Stimulated activated naive CD8-positive, alpha-beta T cell treated with anti-CD3 and anti-CD28 coated beads, Interleukin-15, Interleukin-2, amounts not matched to agents 100 U/mL and 50 U/mL, for 24 hours (primary cell): ENCODE results near the gene MOCOS.
"Not testable (repeated sequence)": the region's sequence is repeated elsewhere in the genome, so short reads cannot be mapped to it uniquely, and the experiment has no call there.

ENCODE experiments used
- ATAC-seq: fragments of 150-1000 bp; cut with Tn5 transposase; one replicate; pipeline ENCODE4 v1.10.0; 2021
- DNase-seq: peaks from one replicate; pipeline ENCODE4 v3.0.0; 2021

MOCOS gene

DNA sequence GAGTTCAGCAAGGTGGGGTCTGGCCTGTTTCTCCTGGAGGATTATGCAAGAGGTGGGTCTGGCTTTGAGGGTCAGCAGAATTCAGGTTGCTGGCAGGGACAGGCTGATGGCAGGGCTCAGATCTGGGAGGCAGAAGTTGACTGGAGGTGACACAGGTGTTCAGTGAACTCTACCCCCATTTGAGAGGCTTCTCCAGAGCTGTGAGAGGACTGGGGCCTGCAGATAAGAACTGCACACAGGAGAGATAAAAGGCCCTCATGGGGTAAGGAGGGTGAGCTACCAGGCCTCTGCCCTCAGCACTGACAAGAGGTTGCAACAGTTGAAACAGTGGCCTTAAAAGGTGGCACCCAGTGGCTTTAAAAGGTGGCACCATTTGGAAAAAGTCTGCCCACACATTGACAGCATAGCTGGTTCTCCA is 13.1 kb downstream of the MOCOS start:
- DNase-seq (no peak), ATAC-seq (no peak)

GRCh38 chr18:36201765-36202164 is 14.5 kb downstream of the MOCOS start:
- DNase-seq (no peak), ATAC-seq (no peak)

GRCh38 chr18:36203360-36203895 is 16.1 kb downstream of the MOCOS start:
- ATAC-seq (no peak), DNase-seq (no peak)

- ATAC-seq (no peak), DNase-seq (no peak)
Observed at GRCh38 chr18:36205166-36205565, 17.9 kb downstream of the MOCOS start.

- ATAC-seq: no peak
- no peak for DNase-seq
Observed at GRCh38 chr18:36207303-36207702, 20.0 kb downstream of the MOCOS start.

GRCh38 chr18:36207969-36208368 is 20.7 kb downstream of the MOCOS start:
- ATAC-seq, DNase-seq: not testable (repeated sequence)

DNA sequence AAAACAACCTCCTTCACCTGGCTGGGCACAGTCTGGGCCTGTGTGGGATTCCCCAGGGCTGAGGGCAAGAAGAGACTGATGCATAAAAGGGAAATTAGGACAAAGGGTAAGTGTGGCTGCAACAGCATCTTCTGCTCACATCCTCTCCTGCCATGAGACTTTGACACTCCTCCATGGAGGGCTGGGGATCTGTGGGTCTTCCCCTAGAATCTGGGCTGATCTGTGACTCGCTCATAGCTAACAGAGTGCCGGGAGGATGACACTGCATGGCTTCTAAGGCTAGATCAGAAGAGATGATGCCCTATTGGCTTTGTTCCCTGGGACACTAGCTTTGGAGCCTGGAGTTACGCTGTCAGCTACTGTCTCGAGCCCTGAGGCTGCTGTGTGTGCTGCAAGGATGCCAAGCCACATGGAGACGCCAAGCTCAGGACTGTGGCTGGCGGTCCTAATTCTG is 24.3 kb downstream of the MOCOS start:
- no peak for DNase-seq
- no peak for ATAC-seq

GRCh38 chr18:36212301-36213171 is 25.2 kb downstream of the MOCOS start:
- DNase-seq: no peak
- no peak for ATAC-seq

GRCh38 chr18:36214811-36215210 is 27.5 kb downstream of the MOCOS start:
- DNase-seq (no peak), ATAC-seq (no peak)

DNA sequence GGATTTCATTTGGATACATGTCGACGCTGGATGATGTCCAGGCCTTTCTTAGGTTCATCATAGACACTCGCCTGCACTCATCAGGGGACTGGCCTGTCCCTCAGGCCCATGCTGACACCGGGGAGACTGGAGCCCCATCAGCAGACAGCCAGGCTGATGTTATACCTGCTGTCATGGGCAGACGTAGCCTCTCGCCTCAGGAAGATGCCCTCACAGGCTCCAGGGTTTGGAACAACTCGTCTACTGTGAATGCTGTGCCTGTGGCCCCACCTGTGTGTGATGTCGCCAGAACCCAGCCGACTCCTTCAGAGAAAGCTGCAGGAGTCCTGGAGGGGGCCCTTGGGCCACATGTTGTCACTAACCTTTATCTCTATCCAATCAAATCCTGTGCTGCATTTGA is 28.3 kb downstream of the MOCOS start:
- DNase-seq: no peak

GRCh38 chr18:36217348-36217747 is 30.1 kb downstream of the MOCOS start:
- ATAC-seq (no peak), DNase-seq (no peak)

More for the DNA sequence above, 28.3 kb downstream of the MOCOS start:
- no peak for ATAC-seq

DNA sequence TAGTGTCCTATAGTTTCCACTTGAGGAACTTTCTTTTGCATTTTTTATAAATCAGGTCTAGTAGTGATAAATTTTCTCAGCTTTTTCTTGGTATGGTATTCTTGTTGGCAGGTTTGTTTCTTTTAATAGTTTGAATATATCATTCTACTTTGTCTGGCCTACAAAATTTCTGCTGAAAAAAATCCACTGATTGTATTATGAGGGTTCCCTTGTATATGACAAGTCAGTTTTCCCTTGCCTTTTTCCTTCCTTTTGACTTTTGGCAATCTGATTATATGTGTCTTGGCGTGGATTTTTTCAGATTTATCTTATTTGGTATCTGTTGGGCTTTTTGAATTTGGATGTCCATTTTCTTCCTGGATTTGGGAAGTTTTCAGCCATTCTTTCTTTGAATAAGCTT is 41.9 kb downstream of the MOCOS start:
- DNase-seq (no peak), ATAC-seq (no peak)

GRCh38 chr18:36240510-36240909 is 53.2 kb downstream of the MOCOS start:
- DNase-seq, ATAC-seq: not testable (repeated sequence)

GRCh38 chr18:36241831-36242230 is 54.5 kb downstream of the MOCOS start:
- DNase-seq: no peak
- ATAC-seq: no peak

GRCh38 chr18:36247036-36247435 is 59.7 kb downstream of the MOCOS start:
- ATAC-seq (no peak), DNase-seq (no peak)

DNA sequence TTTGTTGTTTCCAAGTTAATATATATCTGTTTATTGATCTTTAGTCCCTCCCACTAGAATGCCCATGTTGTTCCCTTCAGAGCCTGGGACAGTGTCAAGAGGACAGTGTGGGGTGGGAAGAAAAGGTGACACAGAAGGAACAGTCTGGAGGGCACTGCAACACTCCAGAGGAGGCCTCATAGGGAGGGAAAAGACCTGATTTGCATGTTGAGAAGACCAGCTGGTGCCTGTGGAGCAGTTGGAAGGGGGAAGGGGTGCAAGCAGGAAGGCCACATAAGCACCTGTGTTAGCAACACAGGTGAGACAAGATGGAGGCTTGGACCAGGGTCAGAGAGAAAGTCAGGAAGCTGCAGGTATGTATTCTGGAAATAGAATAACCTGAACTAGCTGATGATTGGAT is 62.1 kb downstream of the MOCOS start:
- ATAC-seq (no peak), DNase-seq (no peak)

DNA sequence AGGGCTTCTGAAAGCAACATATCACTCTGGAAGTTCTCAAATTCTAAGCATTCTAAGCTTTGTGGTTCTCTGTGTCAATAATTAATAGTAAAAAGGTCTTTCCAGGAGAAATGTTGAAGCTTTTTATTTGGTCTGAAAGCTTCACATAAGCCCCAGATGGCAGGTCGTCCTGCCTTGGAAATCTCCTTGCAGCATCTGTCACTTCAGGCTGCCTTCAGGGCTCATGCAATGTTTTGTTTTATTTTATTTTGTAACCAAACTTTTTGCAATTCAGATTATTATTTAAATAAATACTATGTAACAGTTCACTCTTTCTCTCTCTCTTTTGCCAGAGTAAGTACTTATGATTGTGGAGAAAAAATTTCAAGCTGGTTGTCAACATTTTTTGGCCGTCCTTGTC is 63.5 kb downstream of the MOCOS start:
- DNase-seq (no peak), ATAC-seq (no peak)

- ATAC-seq (no peak), DNase-seq (no peak)
Observed at GRCh38 chr18:36255072-36255698, 67.9 kb downstream of the MOCOS start.

- ATAC-seq: no peak
Observed at GRCh38 chr18:36256094-36256493, 68.8 kb downstream of the MOCOS start.

GRCh38 chr18:36262971-36263370 is 75.7 kb downstream of the MOCOS start:
- DNase-seq (no peak), ATAC-seq (no peak)

More at GRCh38 chr18:36256094-36256493, 68.8 kb downstream of the MOCOS start:
- no peak for DNase-seq

- ATAC-seq: no peak
- DNase-seq: no peak
Observed at GRCh38 chr18:36264283-36264682, 77.0 kb downstream of the MOCOS start.

DNA sequence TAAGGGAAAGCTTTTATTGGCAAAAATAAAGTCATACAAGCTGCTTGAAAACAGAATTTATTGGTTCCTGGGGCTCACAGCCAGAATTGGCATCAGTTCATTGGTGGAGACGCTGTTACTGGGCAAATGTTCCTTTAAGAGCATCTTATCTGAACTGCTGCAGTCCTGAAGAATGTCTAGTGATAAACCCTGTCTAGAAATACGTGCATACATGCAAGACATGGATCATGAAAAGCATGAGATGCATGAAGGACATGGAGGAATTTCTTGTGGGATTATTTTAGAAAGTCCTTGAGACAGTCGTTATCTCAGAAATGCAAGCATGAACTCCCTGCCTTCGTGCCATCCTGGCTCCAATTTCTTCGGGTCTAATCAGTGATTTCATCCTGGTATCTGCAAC is 77.7 kb downstream of the MOCOS start:
- ATAC-seq: no peak
- no peak for DNase-seq

DNA sequence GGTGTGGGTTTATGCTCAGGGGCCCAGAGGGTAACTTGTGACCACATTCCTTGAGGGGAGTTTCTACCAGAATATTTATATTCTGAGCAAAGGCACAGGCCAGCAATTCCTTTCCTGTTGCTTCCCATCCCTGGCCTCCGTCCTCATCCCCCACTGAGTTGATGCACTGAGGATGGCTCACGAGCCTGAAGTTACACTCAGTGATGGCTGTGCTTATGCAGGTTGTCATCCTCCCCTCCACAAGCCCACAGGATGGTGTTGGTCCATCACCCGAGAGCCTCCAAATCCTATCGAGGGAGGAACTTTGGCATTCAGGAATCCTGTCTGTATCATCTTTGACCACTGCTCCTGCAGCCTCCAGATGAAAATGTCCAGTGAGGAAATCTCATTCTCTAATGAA is 81.9 kb downstream of the MOCOS start:
- DNase-seq (no peak), ATAC-seq (no peak)
